Ammon's horn (tissue), 1 donor: ENCODE data around the gene GPC5.

ENCODE experiments used
- DNase-seq: peaks from one replicate; pipeline ENCODE4 v3.0.0-alpha.2; 2016; ENCODE audit warnings: low spot score

The GPC5 gene

GRCh38 chr13:91714855-91715254 lies 316.4 kb downstream of the GPC5 start:
- peak; percentile 15 for DNase-seq

GRCh38 chr13:91716436-91717065 lies 318.1 kb downstream of the GPC5 start:
- no peak for DNase-seq

- no peak for DNase-seq
These were observed 320.6 kb downstream of the GPC5 start for GRCh38 chr13:91719033-91719432.

- DNase-seq = no peak
These were observed 323.0 kb downstream of the GPC5 start for GRCh38 chr13:91721413-91721812.

- peak; percentile 17 for DNase-seq
These were observed 324.0 kb downstream of the GPC5 start for GRCh38 chr13:91722267-91722884.

GRCh38 chr13:91724591-91724990 lies 326.2 kb downstream of the GPC5 start:
- no peak for DNase-seq

- DNase-seq = no peak
These were observed 327.2 kb downstream of the GPC5 start for GRCh38 chr13:91725646-91726045.

- DNase-seq = no peak
These were observed 328.2 kb downstream of the GPC5 start for GRCh38 chr13:91726671-91727070.

- no peak for DNase-seq
These were observed 331.4 kb downstream of the GPC5 start for GRCh38 chr13:91729859-91730258.

GRCh38 chr13:91739751-91740150 lies 341.3 kb downstream of the GPC5 start:
- no peak for DNase-seq

GRCh38 chr13:91740756-91741155 lies 342.3 kb downstream of the GPC5 start:
- no peak for DNase-seq

GRCh38 chr13:91741925-91742324 lies 343.5 kb downstream of the GPC5 start:
- DNase-seq = no peak

- no peak for DNase-seq
These were observed 345.9 kb downstream of the GPC5 start for GRCh38 chr13:91744284-91744683.

GRCh38 chr13:91745967-91746366 lies 347.5 kb downstream of the GPC5 start:
- DNase-seq = no peak

GRCh38 chr13:91747186-91747585 lies 348.8 kb downstream of the GPC5 start:
- peak; percentile 12 for DNase-seq

- no peak for DNase-seq
These were observed 350.1 kb downstream of the GPC5 start for GRCh38 chr13:91748416-91749089.

GRCh38 chr13:91758724-91759123 lies 360.3 kb downstream of the GPC5 start:
- DNase-seq = no peak

- no peak for DNase-seq
These were observed 364.5 kb downstream of the GPC5 start for GRCh38 chr13:91762957-91763356.

- no peak for DNase-seq
These were observed 366.1 kb downstream of the GPC5 start for GRCh38 chr13:91764527-91764926.

- DNase-seq = no peak
These were observed 369.2 kb downstream of the GPC5 start for GRCh38 chr13:91767651-91768050.

- no peak for DNase-seq
These were observed 370.3 kb downstream of the GPC5 start for GRCh38 chr13:91768746-91769145.

- no peak for DNase-seq
These were observed 372.8 kb downstream of the GPC5 start for GRCh38 chr13:91771229-91771628.

- peak; percentile 27 for DNase-seq
These were observed 375.3 kb downstream of the GPC5 start for GRCh38 chr13:91773591-91774227.
